ENCODE results near the gene UROC1.

UROC1 gene

GRCh38 chr3:126493739-126494138 lies 23.8 kb downstream of the UROC1 start:
- peaks cover 5% of the 10 kb centered on the region for H3K27me3 ChIP-seq (ENCODE audit: control insufficient read depth, insufficient read depth, low read length)
- H3K4me3 ChIP-seq (ENCODE audit: low read length) = no peak overlapping the region
- H3K36me3 ChIP-seq (ENCODE audit: control insufficient read depth, insufficient read depth, low read length) = no peaks in the 10 kb centered on the region
- no peaks in the 10 kb centered on the region for H3K4me1 ChIP-seq (ENCODE audit: control insufficient read depth, insufficient read depth, low read length)
- no peak overlapping the region for H3K9ac ChIP-seq (ENCODE audit: low read length)
- no peaks in the 10 kb centered on the region for H3K9me3 ChIP-seq (ENCODE audit: control insufficient read depth, low read length)

DNA sequence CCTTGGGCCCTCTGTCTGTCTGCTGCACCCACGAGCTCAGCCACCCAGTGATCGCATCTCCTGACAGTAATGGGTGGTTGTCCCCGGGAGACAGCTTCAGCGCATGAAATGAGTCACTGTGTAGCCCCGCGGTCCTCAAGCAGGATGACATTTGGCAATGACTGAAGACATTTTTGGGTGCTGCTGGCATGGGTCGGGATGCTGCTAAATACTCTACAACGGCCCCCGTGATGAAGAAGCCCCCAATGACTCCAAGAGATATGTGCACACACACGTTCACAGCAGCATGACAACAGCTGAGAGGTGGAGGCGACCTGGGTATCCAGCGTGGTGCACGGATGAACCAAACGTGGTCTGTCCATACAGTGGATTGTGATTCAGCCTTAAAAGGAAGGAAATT lies 24.5 kb downstream of the UROC1 start:
- H3K4me1 ChIP-seq (ENCODE audit: control insufficient read depth, insufficient read depth, low read length) = no peaks in the 10 kb centered on the region
- H3K9me3 ChIP-seq (ENCODE audit: control insufficient read depth, low read length) = no peaks in the 10 kb centered on the region
- H3K36me3 ChIP-seq (ENCODE audit: control insufficient read depth, insufficient read depth, low read length) = no peaks in the 10 kb centered on the region
- H3K4me3 ChIP-seq (ENCODE audit: low read length) = no peak overlapping the region
- H3K27me3 ChIP-seq (ENCODE audit: control insufficient read depth, insufficient read depth, low read length) = peaks cover 5% of the 10 kb centered on the region
- H3K9ac ChIP-seq (ENCODE audit: low read length) = no peak overlapping the region

DNA sequence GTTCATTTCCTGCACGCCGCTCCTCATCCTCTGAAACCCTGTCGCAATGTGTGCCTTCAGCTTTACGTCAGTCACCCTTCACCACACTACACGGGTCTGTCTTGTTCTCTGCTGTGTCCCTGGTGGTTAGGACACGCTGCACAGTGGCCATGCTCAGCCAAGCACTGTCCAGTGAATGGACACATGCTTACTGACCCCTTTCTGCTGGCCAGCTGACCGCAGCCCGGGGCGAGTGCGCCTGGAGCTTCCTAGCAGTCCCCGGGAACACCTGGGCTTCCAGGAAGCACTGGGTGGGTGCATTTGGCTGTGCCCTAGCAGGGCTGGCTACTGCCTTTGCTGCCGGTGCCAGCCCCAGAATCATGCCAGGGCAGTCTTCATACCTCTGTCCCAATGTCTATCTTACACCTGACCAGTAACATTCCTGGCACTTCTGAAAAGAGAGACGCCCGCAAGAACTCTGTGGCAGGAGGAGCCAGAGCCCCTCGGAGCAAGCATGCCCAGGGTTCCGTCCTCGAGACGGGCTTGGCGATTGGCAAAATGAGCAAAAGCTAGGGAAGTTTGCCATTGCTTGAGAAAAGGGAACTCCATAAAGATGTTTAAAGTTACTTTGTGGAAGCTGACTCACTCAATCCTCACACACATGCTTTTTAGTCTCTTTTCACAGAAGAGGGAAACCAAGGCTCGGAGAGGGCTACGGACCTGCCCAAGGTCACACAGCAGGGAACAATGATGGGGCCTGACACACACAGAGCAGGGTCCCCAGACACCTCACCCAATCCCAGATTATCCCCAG lies 26.2 kb downstream of the UROC1 start:
- Histone ChIP-seq H3K4me1 (ENCODE audit: control insufficient read depth, insufficient read depth, low read length) (no peaks in the 10 kb centered on the region), H3K36me3 (ENCODE audit: control insufficient read depth, insufficient read depth, low read length) (no peaks in the 10 kb centered on the region), H3K27me3 (ENCODE audit: control insufficient read depth, insufficient read depth, low read length) (peaks cover 11% of the 10 kb centered on the region), H3K9ac (ENCODE audit: low read length) (no peak overlapping the region), H3K4me3 (ENCODE audit: low read length) (no peak overlapping the region), H3K9me3 (ENCODE audit: control insufficient read depth, low read length) (no peaks in the 10 kb centered on the region)

DNA sequence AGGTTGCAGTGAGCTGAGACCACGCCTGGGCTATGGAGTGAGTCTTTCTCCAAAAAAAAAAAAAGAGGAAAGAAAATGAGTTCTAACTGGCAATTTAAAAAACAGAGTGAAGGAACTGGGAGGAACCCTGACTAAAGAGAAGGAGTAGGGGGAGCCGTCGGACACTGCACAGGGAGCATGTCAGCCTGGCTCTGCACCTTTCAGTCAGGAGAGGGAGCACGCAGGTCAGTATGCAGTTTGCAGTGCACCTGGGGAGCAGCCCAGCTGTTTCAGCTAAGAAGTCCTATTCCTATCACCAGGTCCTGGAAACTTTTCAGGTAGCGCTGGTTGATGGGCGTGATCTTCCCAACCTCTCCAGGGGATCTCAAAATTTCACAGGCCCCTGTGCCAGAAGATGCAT lies 27.0 kb downstream of the UROC1 start:
- H3K4me3 ChIP-seq (ENCODE audit: low read length) = no peak overlapping the region
- H3K27me3 ChIP-seq (ENCODE audit: control insufficient read depth, insufficient read depth, low read length) = peaks cover 11% of the 10 kb centered on the region
- no peaks in the 10 kb centered on the region for H3K9me3 ChIP-seq (ENCODE audit: control insufficient read depth, low read length)
- H3K9ac ChIP-seq (ENCODE audit: low read length) = no peak overlapping the region
- no peaks in the 10 kb centered on the region for H3K36me3 ChIP-seq (ENCODE audit: control insufficient read depth, insufficient read depth, low read length)
- no peaks in the 10 kb centered on the region for H3K4me1 ChIP-seq (ENCODE audit: control insufficient read depth, insufficient read depth, low read length)

- H3K36me3 ChIP-seq (ENCODE audit: control insufficient read depth, insufficient read depth, low read length) = no peaks in the 10 kb centered on the region
- no peaks in the 10 kb centered on the region for H3K9me3 ChIP-seq (ENCODE audit: control insufficient read depth, low read length)
- H3K4me1 ChIP-seq (ENCODE audit: control insufficient read depth, insufficient read depth, low read length) = no peaks in the 10 kb centered on the region
- H3K9ac ChIP-seq (ENCODE audit: low read length) = no peak overlapping the region
- H3K27me3 ChIP-seq (ENCODE audit: control insufficient read depth, insufficient read depth, low read length) = peaks cover 11% of the 10 kb centered on the region
- H3K4me3 ChIP-seq (ENCODE audit: low read length) = no peak overlapping the region
Observed at GRCh38 chr3:126488886-126489569, 28.5 kb downstream of the UROC1 start.

- Histone ChIP-seq H3K36me3 (ENCODE audit: control insufficient read depth, insufficient read depth, low read length) (no peaks in the 10 kb centered on the region), H3K4me3 (ENCODE audit: low read length) (no peak overlapping the region), H3K4me1 (ENCODE audit: control insufficient read depth, insufficient read depth, low read length) (no peaks in the 10 kb centered on the region), H3K9me3 (ENCODE audit: control insufficient read depth, low read length) (no peaks in the 10 kb centered on the region), H3K9ac (ENCODE audit: low read length) (no peak overlapping the region), H3K27me3 (ENCODE audit: control insufficient read depth, insufficient read depth, low read length) (peaks cover 11% of the 10 kb centered on the region)
Observed at GRCh38 chr3:126488185-126488584, 29.4 kb downstream of the UROC1 start.

- Histone ChIP-seq H3K36me3 (ENCODE audit: control insufficient read depth, insufficient read depth, low read length) (no peaks in the 10 kb centered on the region), H3K4me3 (ENCODE audit: low read length) (no peak overlapping the region), H3K4me1 (ENCODE audit: control insufficient read depth, insufficient read depth, low read length) (no peaks in the 10 kb centered on the region), H3K27me3 (ENCODE audit: control insufficient read depth, insufficient read depth, low read length) (peaks cover 11% of the 10 kb centered on the region), H3K9me3 (ENCODE audit: control insufficient read depth, low read length) (no peaks in the 10 kb centered on the region), H3K9ac (ENCODE audit: low read length) (no peak overlapping the region)
Observed at GRCh38 chr3:126487151-126487771, 30.3 kb downstream of the UROC1 start.

GRCh38 chr3:126486360-126486847 lies 31.2 kb downstream of the UROC1 start:
- Histone ChIP-seq H3K4me1 (ENCODE audit: control insufficient read depth, insufficient read depth, low read length) (no peaks in the 10 kb centered on the region), H3K27me3 (ENCODE audit: control insufficient read depth, insufficient read depth, low read length) (peaks cover 11% of the 10 kb centered on the region), H3K9me3 (ENCODE audit: control insufficient read depth, low read length) (no peaks in the 10 kb centered on the region), H3K4me3 (ENCODE audit: low read length) (no peak overlapping the region), H3K36me3 (ENCODE audit: control insufficient read depth, insufficient read depth, low read length) (no peaks in the 10 kb centered on the region), H3K9ac (ENCODE audit: low read length) (no peak overlapping the region)

DNA sequence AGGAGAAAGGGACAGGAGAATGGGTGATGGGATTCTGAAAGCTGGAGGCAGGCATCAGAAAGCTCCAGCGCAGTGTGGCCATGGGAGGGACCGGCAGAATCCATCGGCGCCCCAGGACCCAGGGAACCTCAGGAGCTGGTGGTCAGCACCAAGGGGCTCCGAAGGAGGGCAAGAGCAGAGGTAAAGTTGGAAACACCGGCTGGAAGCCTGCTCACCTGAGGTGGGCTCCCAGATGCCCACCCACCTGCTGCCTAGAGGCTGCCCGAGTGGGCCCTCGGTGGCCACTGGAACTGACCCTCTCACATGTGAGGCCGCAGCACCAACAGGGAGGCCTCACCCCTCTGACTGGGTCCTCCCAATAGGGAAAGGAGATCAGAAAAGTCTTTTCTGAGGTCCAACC lies 31.6 kb downstream of the UROC1 start:
- Histone ChIP-seq H3K9ac (ENCODE audit: low read length) (no peak overlapping the region), H3K27me3 (ENCODE audit: control insufficient read depth, insufficient read depth, low read length) (peaks cover 11% of the 10 kb centered on the region), H3K9me3 (ENCODE audit: control insufficient read depth, low read length) (no peaks in the 10 kb centered on the region), H3K4me1 (ENCODE audit: control insufficient read depth, insufficient read depth, low read length) (no peaks in the 10 kb centered on the region), H3K36me3 (ENCODE audit: control insufficient read depth, insufficient read depth, low read length) (no peaks in the 10 kb centered on the region), H3K4me3 (ENCODE audit: low read length) (no peak overlapping the region)

DNA sequence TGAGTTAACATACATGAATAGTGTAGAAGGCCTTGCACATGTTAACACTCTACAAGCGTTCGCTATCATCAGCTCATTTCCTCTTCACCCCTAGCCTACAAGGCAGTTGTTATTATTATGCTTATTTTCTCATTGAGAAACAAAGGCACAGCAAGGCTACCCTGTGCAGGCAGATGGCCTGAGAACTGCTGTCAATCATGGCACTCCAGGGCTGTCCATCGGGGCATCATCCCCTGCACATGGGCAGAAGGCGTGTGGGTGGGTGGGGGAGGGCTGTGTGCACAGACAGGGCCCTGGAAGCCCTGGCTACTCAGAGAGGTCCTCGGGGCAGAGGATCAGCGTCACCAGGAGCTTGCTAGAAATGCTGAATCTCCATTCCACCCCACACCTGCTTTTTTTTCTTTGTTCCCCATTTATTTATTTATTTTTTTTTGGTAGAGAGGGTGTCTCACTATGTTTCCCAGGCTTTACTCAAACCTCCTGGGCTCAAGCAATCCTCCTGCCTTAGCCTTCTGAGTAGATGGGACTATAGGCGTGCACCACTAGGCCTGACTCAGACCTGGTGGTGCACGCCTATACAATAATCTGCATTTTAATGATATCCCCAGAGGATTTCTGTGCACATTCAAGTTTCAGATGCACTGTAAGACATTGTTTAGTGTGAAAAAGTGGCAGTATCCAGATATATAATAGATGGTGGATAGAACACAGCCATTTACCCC lies 32.2 kb downstream of the UROC1 start:
- H3K4me1 ChIP-seq (ENCODE audit: control insufficient read depth, insufficient read depth, low read length) = no peaks in the 10 kb centered on the region
- no peaks in the 10 kb centered on the region for H3K36me3 ChIP-seq (ENCODE audit: control insufficient read depth, insufficient read depth, low read length)
- H3K4me3 ChIP-seq (ENCODE audit: low read length) = no peak overlapping the region
- peaks cover 6% of the 10 kb centered on the region for H3K27me3 ChIP-seq (ENCODE audit: control insufficient read depth, insufficient read depth, low read length)
- H3K9me3 ChIP-seq (ENCODE audit: control insufficient read depth, low read length) = no peaks in the 10 kb centered on the region
- H3K9ac ChIP-seq (ENCODE audit: low read length) = no peak overlapping the region

DNA sequence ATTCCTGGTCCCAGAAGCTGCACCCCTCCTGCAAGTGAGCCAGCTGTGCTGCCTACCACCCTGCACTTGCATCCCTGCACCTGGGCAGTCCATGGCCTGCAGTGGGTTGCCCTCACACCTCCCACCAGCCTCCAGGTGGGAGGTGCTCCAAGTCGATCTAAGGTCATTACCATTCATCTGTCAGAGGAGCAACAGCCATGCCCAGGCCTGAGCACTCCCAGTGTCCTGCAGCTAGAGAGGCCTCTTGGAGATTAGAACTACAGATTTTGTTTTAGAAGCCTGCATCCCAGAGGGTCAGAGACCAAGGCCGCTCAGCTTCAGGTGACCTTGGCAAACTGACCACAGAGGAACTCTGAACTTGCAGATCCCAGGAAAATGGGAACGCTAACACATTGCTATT lies 32.9 kb downstream of the UROC1 start:
- Histone ChIP-seq H3K36me3 (ENCODE audit: control insufficient read depth, insufficient read depth, low read length) (no peaks in the 10 kb centered on the region), H3K4me1 (ENCODE audit: control insufficient read depth, insufficient read depth, low read length) (no peaks in the 10 kb centered on the region), H3K4me3 (ENCODE audit: low read length) (no peak overlapping the region)

GRCh38 chr3:126484148-126484547 lies 33.4 kb downstream of the UROC1 start:
- no peak overlapping the region for H3K4me3 ChIP-seq (ENCODE audit: low read length)
- H3K9me3 ChIP-seq (ENCODE audit: control insufficient read depth, low read length) = no peaks in the 10 kb centered on the region
- no peak overlapping the region for H3K9ac ChIP-seq (ENCODE audit: low read length)
- H3K36me3 ChIP-seq (ENCODE audit: control insufficient read depth, insufficient read depth, low read length) = no peaks in the 10 kb centered on the region
- H3K27me3 ChIP-seq (ENCODE audit: control insufficient read depth, insufficient read depth, low read length) = peaks cover 5% of the 10 kb centered on the region
- no peaks in the 10 kb centered on the region for H3K4me1 ChIP-seq (ENCODE audit: control insufficient read depth, insufficient read depth, low read length)

More for the DNA sequence above, 32.9 kb downstream of the UROC1 start:
- Histone ChIP-seq H3K27me3 (ENCODE audit: control insufficient read depth, insufficient read depth, low read length) (peaks cover 5% of the 10 kb centered on the region), H3K9ac (ENCODE audit: low read length) (no peak overlapping the region), H3K9me3 (ENCODE audit: control insufficient read depth, low read length) (no peaks in the 10 kb centered on the region)
